WTC11 (cell line): ENCODE results near the gene TVP23A. TPM values are rescaled to one million over a fixed set of nuclear protein-coding genes. Genes with fewer than 3 reads are reported as not detected.

ENCODE experiments used
- ATAC-seq: fragments of 200-7000 bp; cut with Tn5 transposase; 2 replicates; pipeline ENCODE4 v1.10.0; 2021; ENCODE audit warnings: mild to moderate bottlenecking, moderate library complexity
- CTCF ChIA-PET: fragments of 300-600 bp; sonication (Branson Sonifier 250); formaldehyde crosslinking; loops from one replicate; lab custom pipeline; 2021; ENCODE audit warnings: antibody characterized with exemption; lab: Charles Lee
- POLR2A ChIA-PET: fragments of 350-600 bp; sonication (Branson Sonifier 250); formaldehyde crosslinking; loops from one replicate; lab custom pipeline; 2021; ENCODE audit warnings: antibody characterized with exemption; lab: Charles Lee
- DNase-seq: peaks from one replicate; pipeline ENCODE4 v3.0.0; 2021; ENCODE audit warnings: low spot score
- H3K27ac Mint-ChIP-seq: 2 replicates; pipeline ENCODE4 v1.8.0; 2021; ENCODE audit warnings: mixed read lengths
- H3K27me3 Mint-ChIP-seq: 2 replicates; pipeline ENCODE4 v1.8.0; 2021; ENCODE audit warnings: low read depth, mild to moderate bottlenecking, moderate library complexity, mixed read lengths
- H3K36me3 Mint-ChIP-seq: 2 replicates; pipeline ENCODE4 v1.8.0; 2021; ENCODE audit warnings: mixed read lengths
- H3K4me1 Mint-ChIP-seq: 2 replicates; pipeline ENCODE4 v1.8.0; 2022; ENCODE audit warnings: mixed read lengths
- H3K4me3 Mint-ChIP-seq: 2 replicates; pipeline ENCODE4 v1.8.0; 2021; ENCODE audit warnings: mild to moderate bottlenecking, moderate library complexity, mixed read lengths
- H3K9me3 Mint-ChIP-seq: 2 replicates; pipeline ENCODE4 v1.8.0; 2021; ENCODE audit warnings: mixed read lengths
- CREB1 ChIP-seq: sonication (generic); formaldehyde crosslinking; IDR thresholded peaks from 2 replicates; pipeline ENCODE4 v1.8.0; 2023; ENCODE audit warnings: mild to moderate bottlenecking, missing genetic modification reagents
- E2F1 ChIP-seq: sonication (generic); formaldehyde crosslinking; IDR thresholded peaks from 2 replicates; pipeline ENCODE4 v1.8.0; 2022; ENCODE audit warnings: mild to moderate bottlenecking, missing genetic modification reagents
- ELF4 ChIP-seq: sonication (generic); formaldehyde crosslinking; IDR thresholded peaks from 2 replicates; pipeline ENCODE4 v1.8.1; 2022; ENCODE audit warnings: low read depth, mild to moderate bottlenecking, moderate library complexity, missing genetic modification reagents
- ESRRA ChIP-seq: sonication (generic); formaldehyde crosslinking; IDR thresholded peaks from 2 replicates; pipeline ENCODE4 v1.8.1; 2022; ENCODE audit warnings: mild to moderate bottlenecking, missing genetic modification reagents, borderline replicate concordance
- ETV6 ChIP-seq: sonication (generic); formaldehyde crosslinking; IDR thresholded peaks from 2 replicates; pipeline ENCODE4 v1.8.1; 2022; ENCODE audit warnings: mild to moderate bottlenecking, missing genetic modification reagents
- FOXJ3 ChIP-seq: sonication (generic); formaldehyde crosslinking; IDR thresholded peaks from 2 replicates; pipeline ENCODE4 v1.9.0; 2021; ENCODE audit warnings: missing genetic modification reagents, mild to moderate bottlenecking, borderline replicate concordance
- GRHL2 ChIP-seq: fragments of 250-450 bp; sonication (Bioruptor Pico); IDR thresholded peaks from 2 replicates; pipeline ENCODE4 v1.8.0; 2022; ENCODE audit warnings: mild to moderate bottlenecking, moderate library complexity; ENCODE audit not compliant: insufficient replicate concordance, severe bottlenecking
- GTF2I ChIP-seq: fragments of 250-450 bp; sonication (Bioruptor Pico); conservative IDR thresholded peaks from 2 replicates; pipeline ENCODE4 v1.4.0; 2021; ENCODE audit warnings: mild to moderate bottlenecking
- KAT7 ChIP-seq: sonication (generic); formaldehyde crosslinking; IDR thresholded peaks from 2 replicates; pipeline ENCODE4 v1.8.1; 2023; ENCODE audit warnings: missing genetic modification reagents, mild to moderate bottlenecking, borderline replicate concordance
- MAX ChIP-seq: sonication (generic); formaldehyde crosslinking; IDR thresholded peaks from 2 replicates; pipeline ENCODE4 v1.8.0; 2022; ENCODE audit warnings: mild to moderate bottlenecking, missing genetic modification reagents
- MXD4 ChIP-seq: fragments of 250-450 bp; sonication (Bioruptor Pico); IDR thresholded peaks from 2 replicates; pipeline ENCODE4 v1.8.0; 2021; ENCODE audit warnings: mild to moderate bottlenecking, moderate library complexity, borderline replicate concordance
- PRDM15 ChIP-seq: sonication (generic); formaldehyde crosslinking; IDR thresholded peaks from 2 replicates; pipeline ENCODE4 v1.8.0; 2022; ENCODE audit warnings: missing genetic modification reagents
- RORB ChIP-seq: fragments of 250-450 bp; sonication (Bioruptor Pico); IDR thresholded peaks from 2 replicates; pipeline ENCODE4 v1.9.0; 2021; ENCODE audit warnings: mild to moderate bottlenecking
- SP1 ChIP-seq: sonication (generic); formaldehyde crosslinking; conservative IDR thresholded peaks from 2 replicates; pipeline ENCODE4 v1.8.1; 2022; ENCODE audit warnings: missing genetic modification reagents
- TEAD1 ChIP-seq: sonication (generic); formaldehyde crosslinking; IDR thresholded peaks from 2 replicates; pipeline ENCODE4 v1.8.0; 2022; ENCODE audit warnings: mild to moderate bottlenecking, missing genetic modification reagents
- TEAD4 ChIP-seq: sonication (generic); formaldehyde crosslinking; IDR thresholded peaks from 2 replicates; pipeline ENCODE4 v1.8.0; 2022; ENCODE audit warnings: mild to moderate bottlenecking, missing genetic modification reagents
- USF2 ChIP-seq: sonication (generic); formaldehyde crosslinking; IDR thresholded peaks from 2 replicates; pipeline ENCODE4 v1.8.1; 2023; ENCODE audit warnings: mild to moderate bottlenecking, missing genetic modification reagents, moderate library complexity
- ZNF219 ChIP-seq: sonication (generic); formaldehyde crosslinking; IDR thresholded peaks from 2 replicates; pipeline ENCODE4 v1.8.0; 2023; ENCODE audit warnings: missing genetic modification reagents, mild to moderate bottlenecking, borderline replicate concordance
- ZNF232 ChIP-seq: sonication (generic); formaldehyde crosslinking; IDR thresholded peaks from 2 replicates; pipeline ENCODE4 v1.8.0; 2022; ENCODE audit warnings: mild to moderate bottlenecking, missing genetic modification reagents
- ZNF281 ChIP-seq: sonication (generic); formaldehyde crosslinking; IDR thresholded peaks from 2 replicates; pipeline ENCODE4 v1.8.0; 2023; ENCODE audit warnings: mild to moderate bottlenecking, missing genetic modification reagents
- ZNF396 ChIP-seq: fragments of 250-450 bp; sonication (Bioruptor Pico); IDR thresholded peaks from 2 replicates; pipeline ENCODE4 v1.8.0; 2021; ENCODE audit warnings: mild to moderate bottlenecking, moderate library complexity, borderline replicate concordance
- ZNF416 ChIP-seq: fragments of 250-450 bp; sonication (Bioruptor Pico); IDR thresholded peaks from 2 replicates; pipeline ENCODE4 v1.9.0; 2021; ENCODE audit warnings: mild to moderate bottlenecking, inconsistent platforms
- ZNF671 ChIP-seq: fragments of 250-450 bp; sonication (Bioruptor Pico); IDR thresholded peaks from 2 replicates; pipeline ENCODE4 v1.8.0; 2021; ENCODE audit warnings: mild to moderate bottlenecking
- total RNA-seq: library from RNA; stranded (reverse); gene quantifications from 3 replicates; pipeline ENCODE4 v1.2.3, GENCODE V29; 2021

The TVP23A gene
- total RNA-seq, 1 experiment from 2014 or later, result 1.2 TPM

- no peak for TF ChIP-seq PRDM15 (CRISPR knock-in tag)
Observed at GRCh38 chr16:10846213-10846998, 27.8 kb upstream of the TVP23A start (continued).

- DNase-seq, result no peak
- H3K9me3 Mint-ChIP-seq, result peaks cover 6% of the 10 kb centered on the region
- CTCF ChIA-PET, result interaction anchor here (1.9 kb wide), 1 partner anchor 78 kb away, joined by 4 read pairs; no protein-coding TSS in a partner anchor
Observed at GRCh38 chr16:10840703-10841102, 22.1 kb upstream of the TVP23A start.

GRCh38 chr16:10839279-10839666 is 20.7 kb upstream of the TVP23A start:
- Mint-ChIP-seq H3K4me3 (no peak overlapping the region), H3K9me3 (peaks cover 6% of the 10 kb centered on the region), H3K4me1 (peaks cover 9% of the 10 kb centered on the region), H3K36me3 (no peaks in the 10 kb centered on the region), H3K27me3 (no peaks in the 10 kb centered on the region), H3K27ac (peak overlapping the region; percentile 12; the same call in 1 of the 2 replicates)
- POLR2A ChIA-PET, result no interaction called here
- ATAC-seq, result no peak
- TF ChIP-seq GTF2I (CRISPR knock-in tag), result no peak
- TF ChIP-seq E2F1 (CRISPR knock-in tag), result no peak
- TF ChIP-seq ZNF281, result no peak
- no peak for TF ChIP-seq ZNF396 (CRISPR knock-in tag)
- TF ChIP-seq TEAD1 (CRISPR knock-in tag), result no peak
- no peak for TF ChIP-seq ELF4 (CRISPR knock-in tag)
- TF ChIP-seq TEAD4 (CRISPR knock-in tag), result no peak
- CTCF ChIA-PET, result no interaction called here
- DNase-seq, result no peak

More at GRCh38 chr16:10840703-10841102, 22.1 kb upstream of the TVP23A start:
- peaks cover 9% of the 10 kb centered on the region for H3K4me1 Mint-ChIP-seq
- H3K36me3 Mint-ChIP-seq, result no peaks in the 10 kb centered on the region
- H3K4me3 Mint-ChIP-seq, result no peak overlapping the region
- POLR2A ChIA-PET, result no interaction called here
- ATAC-seq, result no peak
- H3K27ac Mint-ChIP-seq, result 0 out of 2 replicates have a peak overlapping the region, but pooled peaks have one; percentile 14
- H3K27me3 Mint-ChIP-seq, result no peaks in the 10 kb centered on the region
- TF ChIP-seq FOXJ3 (CRISPR knock-in tag) (no peak), GRHL2 (no peak), RORB (CRISPR knock-in tag) (no peak), SP1 (CRISPR knock-in tag) (no peak), MAX (CRISPR knock-in tag) (no peak), MXD4 (no peak), ZNF232 (CRISPR knock-in tag) (no peak), ESRRA (CRISPR knock-in tag) (no peak), KAT7 (CRISPR knock-in tag) (no peak), USF2 (CRISPR knock-in tag) (no peak), CREB1 (CRISPR knock-in tag) (no peak), ETV6 (no peak), ZNF671 (CRISPR knock-in tag) (no peak), ZNF219 (no peak), ZNF416 (CRISPR knock-in tag) (no peak)
- TF ChIP-seq, all 79 proteins: peak for 0
